VCaP (cell line): ENCODE results near the gene ACO2.

Experiments
- H3K27ac ChIP-seq: fragments of 450-650 bp; 2 replicates; pipeline ENCODE4 v1.5.1; 2017
- CTCF ChIP-seq: fragments of 450-650 bp; conservative IDR thresholded peaks from 2 replicates; pipeline ENCODE4 v1.5.1; 2017; ENCODE audit warnings: mild to moderate bottlenecking, moderate library complexity

ACO2 gene

DNA sequence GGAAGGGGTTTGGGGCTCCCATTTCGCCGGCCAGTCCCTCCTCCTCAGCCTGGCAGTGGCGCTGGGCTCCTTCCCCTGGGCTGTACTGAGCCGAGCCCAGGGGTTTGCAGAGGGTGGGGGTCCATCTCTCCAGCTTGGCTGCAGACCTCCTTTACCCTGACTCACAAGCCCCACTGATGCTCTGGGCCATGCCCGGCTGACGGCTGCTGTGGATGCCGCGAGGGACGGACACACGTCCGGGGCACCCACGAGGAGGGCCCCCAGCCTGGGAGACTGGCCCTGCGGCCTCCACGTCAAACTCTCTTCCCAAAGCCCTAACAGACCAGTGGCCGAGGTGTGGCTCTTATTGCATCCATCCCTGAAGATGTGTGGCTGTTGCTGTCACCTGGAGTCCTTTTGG lies 106.6 kb downstream of the ACO2 start:
- TF ChIP-seq CTCF = no peak
- H3K27ac ChIP-seq = no peak overlapping the region

DNA sequence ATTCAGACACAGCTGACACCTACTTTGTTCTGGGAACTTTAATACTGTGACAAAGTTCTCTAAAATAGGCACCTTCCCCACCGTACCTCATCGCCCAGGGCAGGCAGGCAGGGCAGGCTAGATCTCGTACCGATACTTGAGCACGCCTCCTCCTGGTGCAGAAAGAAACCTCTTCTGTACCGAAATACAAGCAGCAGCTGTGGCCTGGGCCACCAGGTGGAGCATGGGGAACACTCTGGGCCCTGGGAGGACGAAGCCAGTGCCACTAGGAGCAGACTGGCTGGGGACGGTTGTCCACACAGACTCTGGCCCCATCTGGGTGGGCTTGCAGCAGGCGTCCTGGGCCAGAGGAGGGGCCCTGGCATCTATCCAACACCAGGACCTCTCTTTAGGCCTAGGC lies 108.0 kb downstream of the ACO2 start:
- TF ChIP-seq CTCF = peak; percentile 82
- H3K27ac ChIP-seq = no peak overlapping the region

GRCh38 chr22:41578114-41578513 lies 109.2 kb downstream of the ACO2 start:
- no peak overlapping the region for H3K27ac ChIP-seq
- TF ChIP-seq CTCF = no peak
